ENCODE data around the gene DNMT3A. TPM values are rescaled to one million over a fixed set of nuclear protein-coding genes. Genes with fewer than 3 reads are reported as not detected.
A peak's percentile ranks its signal among the peaks of the same experiment; 100 is the strongest.

The DNMT3A gene
- total RNA-seq, 4 donors from 2014 or later = 16.1 to 33.7 (median 21.0) TPM

- H3K4me1 ChIP-seq = peaks cover 0 to 36% (median 8%) of the 10 kb centered on the region in 4 donors
- no peak for TF ChIP-seq POLR2AphosphoS5 (IDR thresholded peaks at IDR 0.05)
- TF ChIP-seq EP300 (IDR thresholded peaks at IDR 0.05; ENCODE audit: low read depth) = no peak
- TF ChIP-seq POLR2A (IDR thresholded peaks at IDR 0.05) = no peak
- no peak for TF ChIP-seq CTCF (IDR thresholded peaks at IDR 0.05)
- H3K4me3 ChIP-seq = no peak overlapping the region
- 56 to 86% methylated on average over 1 to 8 of the region's 8 CpGs for WGBS, 2 donors (ENCODE audit: low coverage in 1 of 2)
- H3K27me3 ChIP-seq = no peaks in the 10 kb centered on the region
- no peak overlapping the region for H3K27ac ChIP-seq
- DNase-seq = peak; percentile 34
- intact Hi-C loops (cut with DNase I; ENCODE audit: low total_unique reads) (no loop called here), in situ Hi-C loops (cut with MboI; ENCODE audit: low pct_ligation_motif_present in 1 of 4, low pct_unique_long_range_greater_than_20kb in 1 of 4, low sequenced_read_pairs in 3 of 4) (no loop called here)
- H3K9me3 ChIP-seq = no peaks in the 10 kb centered on the region
- H3K36me3 ChIP-seq = no peaks in the 10 kb centered on the region
These were observed 40.0 kb downstream of the DNMT3A start for GRCh38 chr2:25301453-25302352.

- TF ChIP-seq EP300 (IDR thresholded peaks at IDR 0.05; ENCODE audit: low read depth) = no peak
- TF ChIP-seq CTCF (IDR thresholded peaks at IDR 0.05) = no peak
- TF ChIP-seq POLR2AphosphoS5 (IDR thresholded peaks at IDR 0.05) = no peak
- no peak for TF ChIP-seq POLR2A (IDR thresholded peaks at IDR 0.05)
These were observed 41.7 kb downstream of the DNMT3A start for GRCh38 chr2:25300001-25300400.

GRCh38 chr2:25298776-25299431, 42.8 kb downstream of the DNMT3A start:
- 89 to 100% methylated on average over 1 to 7 of the region's 7 CpGs for WGBS, 2 donors (ENCODE audit: low coverage in 1 of 2)
- H3K36me3 ChIP-seq = no peaks in the 10 kb centered on the region
- H3K4me3 ChIP-seq = no peak overlapping the region
- no peaks in the 10 kb centered on the region for H3K27me3 ChIP-seq
- H3K9me3 ChIP-seq = no peaks in the 10 kb centered on the region
- no peak overlapping the region for H3K27ac ChIP-seq
- in situ Hi-C loops (cut with MboI; ENCODE audit: low pct_ligation_motif_present in 1 of 4, low pct_unique_long_range_greater_than_20kb in 1 of 4, low sequenced_read_pairs in 3 of 4) (no loop called here), intact Hi-C loops (cut with DNase I; ENCODE audit: low total_unique reads) (loop anchor here (10.0 kb wide), 1 partner anchor 1456 kb away; no protein-coding TSS in a partner anchor)
- no peak for DNase-seq
- TF ChIP-seq POLR2A (IDR thresholded peaks at IDR 0.05) = no peak
- no peak for TF ChIP-seq EP300 (IDR thresholded peaks at IDR 0.05; ENCODE audit: low read depth)
- no peak for TF ChIP-seq CTCF (IDR thresholded peaks at IDR 0.05)
- no peak for TF ChIP-seq POLR2AphosphoS5 (IDR thresholded peaks at IDR 0.05)
- peaks cover 13 to 48% (median 19%) of the 10 kb centered on the region in 4 donors for H3K4me1 ChIP-seq

More at GRCh38 chr2:25300001-25300400, 41.7 kb downstream of the DNMT3A start:
- Histone ChIP-seq H3K9me3 (no peaks in the 10 kb centered on the region), H3K36me3 (no peaks in the 10 kb centered on the region), H3K4me1 (peaks cover 2 to 37% (median 8%) of the 10 kb centered on the region in 4 donors), H3K27me3 (no peaks in the 10 kb centered on the region), H3K27ac (no peak overlapping the region), H3K4me3 (no peak overlapping the region)
- intact Hi-C loops (cut with DNase I; ENCODE audit: low total_unique reads) (no loop called here), in situ Hi-C loops (cut with MboI; ENCODE audit: low pct_ligation_motif_present in 1 of 4, low pct_unique_long_range_greater_than_20kb in 1 of 4, low sequenced_read_pairs in 3 of 4) (no loop called here)
- 87% methylated on average over 12 of the region's 12 CpGs; no CpG with 5 or more reads in 1 of the 2 donors for WGBS, 2 donors (ENCODE audit: low coverage in 1 of 2)
- no peak for DNase-seq

GRCh38 chr2:25297738-25298137, 44.0 kb downstream of the DNMT3A start:
- no peak for DNase-seq
- in situ Hi-C loops (cut with MboI; ENCODE audit: low pct_ligation_motif_present in 1 of 4, low pct_unique_long_range_greater_than_20kb in 1 of 4, low sequenced_read_pairs in 3 of 4) (no loop called here), intact Hi-C loops (cut with DNase I; ENCODE audit: low total_unique reads) (loop anchor here (10.0 kb wide), 1 partner anchor 1457 kb away; no protein-coding TSS in a partner anchor)
- no peaks in the 10 kb centered on the region for H3K36me3 ChIP-seq
- H3K4me1 ChIP-seq = peaks cover 13 to 43% (median 20%) of the 10 kb centered on the region in 4 donors
- H3K4me3 ChIP-seq = no peak overlapping the region
- 69% methylated on average over 7 of the region's 7 CpGs; no CpG with 5 or more reads in 1 of the 2 donors for WGBS, 2 donors (ENCODE audit: low coverage in 1 of 2)
- no peaks in the 10 kb centered on the region for H3K27me3 ChIP-seq
- H3K9me3 ChIP-seq = no peaks in the 10 kb centered on the region
- no peak overlapping the region for H3K27ac ChIP-seq
- TF ChIP-seq EP300 (IDR thresholded peaks at IDR 0.05; ENCODE audit: low read depth) (no peak), POLR2AphosphoS5 (IDR thresholded peaks at IDR 0.05) (no peak), POLR2A (IDR thresholded peaks at IDR 0.05) (no peak), CTCF (IDR thresholded peaks at IDR 0.05) (no peak)
